H1 (cell line): ENCODE measurements around the gene GFOD1.

Source experiments
- CTCF ChIP-seq, 3 experiments: IDR thresholded peaks; 1 replicate in 2 of 3; 2 replicates in 1 of 3; pipeline versions ENCODE4 v1.5.1 to v1.6.1; 2011; ENCODE audit warnings: low read length in 3 of 3, mild to moderate bottlenecking in 3 of 3, inconsistent platforms in 2 of 3, low read depth in 1 of 3, moderate library complexity in 1 of 3; ENCODE audit not compliant: insufficient read depth in 1 of 3; ENCODE audit errors: control extremely low read depth in 1 of 3
- NRF1 ChIP-seq: IDR thresholded peaks from 2 replicates; pipeline ENCODE4 v1.6.1; 2011; ENCODE audit warnings: mild to moderate bottlenecking, low read depth, low read length, improper control_type of control experiment
- RAD21 ChIP-seq, 2 experiments: IDR thresholded peaks in 1 of 2; conservative IDR thresholded peaks in 1 of 2; 2 replicates each; pipeline ENCODE4 v1.6.1; 2011; ENCODE audit warnings: low read depth in 2 of 2, low read length in 2 of 2, improper control_type of control experiment in 1 of 2, inconsistent platforms in 1 of 2, mild to moderate bottlenecking in 1 of 2, moderate library complexity in 1 of 2

GRCh38 chr6:13364842-13365241 is 122.6 kb downstream of the GFOD1 start:
- TF ChIP-seq CTCF (IDR thresholded peaks at IDR 0.05; ENCODE audit: control extremely low read depth in 1 of 3, insufficient read depth in 1 of 3, low read depth in 1 of 3, low read length in 3 of 3) (no peak), RAD21 (IDR thresholded peaks at IDR 0.05 in 1 of 2, conservative IDR thresholded peaks at IDR 0.05 in 1 of 2; ENCODE audit: low read depth in 2 of 2, low read length in 2 of 2) (no peak), NRF1 (no peak)
